PC-9 (cell line): ENCODE data around the gene CYFIP1.

Experiments
- EZH2 ChIP-seq: fragments of 200-600 bp; sonication (generic); IDR thresholded peaks from 2 replicates; pipeline ENCODE4 v1.8.0; 2017; ENCODE audit warnings: antibody characterized with exemption, low read depth
- TF ChIP-seq, protein P1 (sequence below): fragments of 200-600 bp; sonication (generic); conservative IDR thresholded peaks from 2 replicates; pipeline ENCODE4 v1.6.1; 2017; ENCODE audit warnings: mixed run types, antibody characterized with exemption, mild to moderate bottlenecking, moderate library complexity

DNA sequence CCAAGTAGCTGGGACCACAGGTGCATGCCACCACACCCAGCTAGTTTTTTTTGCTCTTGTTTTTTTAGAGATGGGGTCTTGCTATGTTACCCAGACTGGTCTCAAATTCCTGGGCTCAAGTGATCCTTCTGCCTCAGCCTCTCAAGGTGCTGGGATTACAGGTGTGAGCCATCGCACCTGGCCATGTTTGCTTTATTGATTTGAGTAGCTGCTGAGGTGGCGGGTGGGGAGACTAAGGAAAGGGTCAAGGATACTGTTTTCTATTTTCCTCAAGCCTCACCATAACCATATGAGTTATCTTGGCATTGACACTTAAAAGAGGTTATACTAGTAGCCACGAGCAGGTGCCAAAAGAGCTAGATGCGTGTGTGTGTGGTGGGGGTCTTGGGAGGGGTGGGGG is 39.0 kb downstream of the CYFIP1 start:
- TF ChIP-seq, protein P1, sequence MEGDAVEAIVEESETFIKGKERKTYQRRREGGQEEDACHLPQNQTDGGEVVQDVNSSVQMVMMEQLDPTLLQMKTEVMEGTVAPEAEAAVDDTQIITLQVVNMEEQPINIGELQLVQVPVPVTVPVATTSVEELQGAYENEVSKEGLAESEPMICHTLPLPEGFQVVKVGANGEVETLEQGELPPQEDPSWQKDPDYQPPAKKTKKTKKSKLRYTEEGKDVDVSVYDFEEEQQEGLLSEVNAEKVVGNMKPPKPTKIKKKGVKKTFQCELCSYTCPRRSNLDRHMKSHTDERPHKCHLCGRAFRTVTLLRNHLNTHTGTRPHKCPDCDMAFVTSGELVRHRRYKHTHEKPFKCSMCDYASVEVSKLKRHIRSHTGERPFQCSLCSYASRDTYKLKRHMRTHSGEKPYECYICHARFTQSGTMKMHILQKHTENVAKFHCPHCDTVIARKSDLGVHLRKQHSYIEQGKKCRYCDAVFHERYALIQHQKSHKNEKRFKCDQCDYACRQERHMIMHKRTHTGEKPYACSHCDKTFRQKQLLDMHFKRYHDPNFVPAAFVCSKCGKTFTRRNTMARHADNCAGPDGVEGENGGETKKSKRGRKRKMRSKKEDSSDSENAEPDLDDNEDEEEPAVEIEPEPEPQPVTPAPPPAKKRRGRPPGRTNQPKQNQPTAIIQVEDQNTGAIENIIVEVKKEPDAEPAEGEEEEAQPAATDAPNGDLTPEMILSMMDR: no peak
- TF ChIP-seq EZH2: no peak
